ENCODE measurements around the gene PRAC2.

PRAC2 gene

DNA sequence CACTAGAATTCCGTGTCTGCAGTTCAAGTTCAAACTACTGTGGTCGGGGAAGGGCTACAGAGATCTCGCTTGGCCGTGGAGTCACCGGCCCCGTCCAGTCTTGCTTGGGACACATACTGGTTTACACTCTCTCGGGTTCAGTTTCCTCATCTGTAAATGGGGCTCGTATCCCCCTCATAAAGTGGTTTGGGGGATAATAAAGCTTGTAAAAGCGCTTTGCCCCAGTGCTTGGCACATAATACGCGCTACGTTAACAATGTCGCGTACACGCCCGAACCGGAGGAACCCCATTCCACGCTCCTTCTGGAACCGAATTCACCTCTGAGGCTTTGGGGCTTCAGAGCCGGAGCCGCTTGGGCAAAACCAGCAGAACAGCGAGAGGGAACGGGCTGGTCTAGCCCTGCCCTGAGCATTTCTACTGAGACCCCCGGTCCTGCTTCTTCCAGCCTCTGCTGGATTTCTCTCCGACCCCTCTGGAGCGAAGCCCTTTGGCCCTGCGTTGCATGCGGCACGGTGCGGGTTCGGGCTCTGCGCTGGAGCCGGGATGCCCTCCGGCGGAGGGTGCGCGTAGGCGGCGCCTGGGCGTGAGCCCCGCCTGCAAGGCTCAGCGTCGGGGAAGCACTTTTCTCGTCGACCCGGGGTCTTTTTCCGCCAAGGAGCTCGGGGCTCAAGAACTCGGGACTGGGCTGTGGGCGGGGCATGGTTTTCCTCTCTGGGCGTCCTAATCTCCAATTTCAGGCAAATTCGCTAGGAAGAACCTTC, 31.7 kb downstream of the PRAC2 start:
- no peak for DNase-seq (ENCODE audit: low read depth, low spot score)

DNA sequence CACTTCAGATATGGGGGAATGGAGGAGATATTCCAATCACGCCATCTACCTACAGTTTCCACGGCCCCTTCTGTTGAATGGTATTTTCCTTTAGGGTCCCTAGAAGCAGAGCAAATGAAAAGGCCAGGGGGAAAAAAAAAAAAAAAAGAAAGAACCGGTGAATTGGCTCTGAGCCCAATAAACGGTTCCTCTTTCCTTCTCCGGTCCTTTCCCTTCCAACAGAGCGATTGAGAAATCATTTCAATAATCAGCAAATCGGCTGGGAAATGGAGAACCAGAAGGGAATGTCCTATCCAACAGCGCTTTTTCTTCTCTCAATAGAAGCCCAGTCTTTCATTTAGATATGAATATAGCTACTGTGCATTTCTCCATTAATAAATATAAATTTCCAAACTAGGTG, 32.4 kb downstream of the PRAC2 start:
- DNase-seq (ENCODE audit: low read depth, low spot score) = no peak

DNA sequence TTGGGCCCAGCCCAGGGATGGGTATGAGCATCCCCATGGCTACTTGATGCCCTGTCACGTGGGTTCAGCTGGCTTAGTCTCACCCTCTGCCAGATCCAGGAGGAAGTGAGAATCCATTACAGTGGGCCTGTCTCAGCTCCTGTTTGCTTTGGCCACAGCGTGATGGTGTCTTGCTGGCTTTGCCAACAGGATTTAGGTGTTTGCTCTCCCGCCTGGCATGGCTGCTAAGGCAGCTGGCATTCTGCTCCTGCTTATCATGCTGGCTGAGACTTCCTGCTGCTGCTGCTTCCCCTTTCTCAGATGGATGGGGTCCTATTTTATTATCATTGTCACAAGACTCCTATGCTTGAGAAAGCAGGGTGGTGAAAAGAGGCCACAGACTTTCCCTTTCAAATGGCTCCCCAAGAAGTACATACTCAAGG, 33.9 kb downstream of the PRAC2 start:
- no peak for DNase-seq (ENCODE audit: low read depth, low spot score)

DNA sequence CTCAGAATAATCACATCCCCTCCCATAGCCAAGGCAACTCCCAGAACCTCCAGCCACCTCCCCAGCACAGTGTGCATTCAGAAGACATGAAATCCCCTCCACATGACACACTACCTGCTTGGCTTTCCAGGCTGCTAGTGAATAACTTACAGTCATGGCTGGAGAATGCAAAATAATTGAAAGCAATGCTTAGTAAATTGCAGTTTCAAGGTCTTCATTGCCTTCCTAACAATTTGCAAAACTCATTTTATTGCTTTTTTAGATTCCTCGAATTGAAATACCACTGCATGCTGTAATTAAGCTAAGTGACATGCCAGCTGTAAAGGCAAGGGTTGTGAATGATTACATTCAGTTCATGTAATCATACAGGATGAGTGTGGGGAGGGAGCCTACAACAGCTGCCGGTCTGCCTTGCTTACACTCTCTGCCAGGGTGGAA, 34.6 kb downstream of the PRAC2 start:
- no peak for DNase-seq (ENCODE audit: low read depth, low spot score)

DNA sequence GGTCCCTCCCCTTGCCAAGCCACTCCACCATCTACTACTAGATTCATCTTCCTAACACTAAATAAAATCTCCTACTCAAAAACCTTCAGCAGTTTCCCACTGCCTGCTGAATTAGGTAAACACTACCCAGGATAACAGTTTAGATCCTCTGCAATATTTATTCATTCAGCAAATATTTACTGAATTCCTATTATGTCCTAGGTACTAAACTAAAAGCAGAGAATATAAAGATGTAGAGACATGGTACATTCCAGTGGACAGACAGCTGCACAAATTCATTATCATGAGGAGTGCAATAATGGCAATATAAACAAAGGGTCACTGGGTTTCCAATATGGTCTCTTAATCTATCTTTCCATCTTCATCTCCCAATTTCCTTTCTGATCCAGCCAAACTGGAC, 36.3 kb downstream of the PRAC2 start:
- DNase-seq (ENCODE audit: low read depth, low spot score) = no peak

DNA sequence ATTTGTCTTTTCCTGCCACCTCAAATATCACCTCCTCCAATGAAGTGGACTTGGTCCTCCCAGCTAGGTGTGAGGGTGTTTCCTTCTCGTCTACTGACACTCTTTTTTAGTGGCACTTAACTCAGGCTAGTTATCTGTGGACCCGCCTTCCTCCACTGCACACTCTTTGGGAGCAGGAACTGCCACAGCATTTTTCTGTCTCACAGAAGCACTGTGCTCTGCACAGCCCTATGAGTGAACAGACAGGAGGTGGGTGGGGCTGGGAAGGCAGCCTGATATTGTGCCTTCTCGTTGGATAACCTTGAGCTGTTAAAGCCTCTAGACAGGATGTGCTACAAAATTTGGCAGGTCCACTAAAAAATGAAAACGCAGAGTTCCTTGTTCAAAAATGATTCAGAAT, 37.4 kb downstream of the PRAC2 start:
- no peak for DNase-seq (ENCODE audit: low read depth, low spot score)

DNA sequence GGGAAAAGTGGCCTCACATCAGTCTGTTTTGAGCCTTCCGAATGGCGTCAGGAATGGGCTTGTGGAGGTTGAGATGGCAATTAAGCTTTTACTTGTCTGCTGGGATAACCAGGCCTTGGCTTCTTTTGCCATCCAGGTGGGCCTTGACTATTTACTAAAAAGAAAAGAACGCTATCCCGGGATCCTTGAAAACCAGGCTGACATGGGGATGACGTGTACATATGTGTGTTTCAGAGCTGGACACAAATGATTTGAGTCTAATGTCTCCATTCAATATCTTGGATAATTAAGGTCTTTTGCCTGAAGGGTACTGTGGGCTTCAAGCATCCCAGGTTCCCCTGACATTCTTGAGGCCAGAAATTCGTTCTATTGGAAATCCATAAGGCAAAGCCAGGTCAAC, 38.1 kb downstream of the PRAC2 start:
- DNase-seq (ENCODE audit: low read depth, low spot score) = no peak

DNA sequence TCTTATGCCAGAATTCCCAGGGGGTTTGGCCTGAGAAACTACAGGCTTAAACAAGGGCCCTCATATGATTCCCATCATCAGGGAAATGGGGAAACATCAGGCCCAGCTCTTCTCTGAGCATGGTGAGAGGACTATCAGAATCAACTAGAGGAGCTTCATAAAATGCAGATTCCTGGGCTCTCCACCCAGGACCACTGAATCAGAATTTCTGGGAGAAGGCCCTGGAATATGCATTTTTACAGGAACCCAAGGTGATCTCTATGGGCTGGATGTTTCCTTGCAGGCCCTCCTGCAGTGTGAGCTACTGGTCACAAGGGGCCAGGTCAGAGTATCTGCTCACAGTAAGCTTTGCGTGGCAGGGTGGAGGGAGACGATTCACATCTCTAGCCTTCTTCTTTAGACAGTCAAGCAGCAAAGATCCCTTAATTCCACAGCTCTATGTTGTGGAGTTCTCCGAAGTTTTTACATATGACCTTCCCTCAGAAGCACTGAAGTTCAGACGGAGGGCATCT, 44.3 kb downstream of the PRAC2 start:
- DNase-seq (ENCODE audit: low read depth, low spot score) = no peak

DNA sequence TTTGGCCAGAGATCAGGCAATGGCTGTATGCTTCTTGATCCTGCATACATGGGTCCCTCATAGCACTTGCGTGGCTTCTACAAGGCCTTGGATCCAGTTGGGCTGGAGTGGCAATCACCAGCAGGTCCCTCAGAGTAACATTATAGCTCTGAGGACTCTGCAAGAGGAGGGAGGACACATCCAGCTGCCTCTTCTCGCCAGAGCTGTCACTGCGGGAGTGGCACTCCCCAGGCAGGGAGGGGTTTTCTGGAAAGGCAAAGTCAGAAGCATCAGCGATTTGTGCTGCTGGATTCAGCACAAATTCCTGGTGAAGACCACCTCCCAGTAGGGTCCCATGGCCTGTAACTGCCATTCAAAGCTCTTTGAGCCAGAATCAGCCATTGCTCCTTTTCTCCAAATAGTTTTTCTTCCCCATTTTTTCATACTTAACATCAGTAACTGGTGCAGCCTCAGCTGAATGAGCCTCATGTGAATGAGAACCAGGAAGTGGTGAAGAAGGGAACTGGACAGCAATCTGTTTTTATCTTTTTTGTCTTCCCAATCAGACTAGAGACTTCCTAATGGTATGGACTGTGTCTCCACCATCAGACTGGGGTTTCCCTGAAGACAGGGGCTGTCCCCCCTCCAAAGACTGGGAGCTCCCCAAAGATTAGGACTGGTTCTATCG, 46.2 kb downstream of the PRAC2 start:
- no peak for DNase-seq (ENCODE audit: low read depth, low spot score)

DNA sequence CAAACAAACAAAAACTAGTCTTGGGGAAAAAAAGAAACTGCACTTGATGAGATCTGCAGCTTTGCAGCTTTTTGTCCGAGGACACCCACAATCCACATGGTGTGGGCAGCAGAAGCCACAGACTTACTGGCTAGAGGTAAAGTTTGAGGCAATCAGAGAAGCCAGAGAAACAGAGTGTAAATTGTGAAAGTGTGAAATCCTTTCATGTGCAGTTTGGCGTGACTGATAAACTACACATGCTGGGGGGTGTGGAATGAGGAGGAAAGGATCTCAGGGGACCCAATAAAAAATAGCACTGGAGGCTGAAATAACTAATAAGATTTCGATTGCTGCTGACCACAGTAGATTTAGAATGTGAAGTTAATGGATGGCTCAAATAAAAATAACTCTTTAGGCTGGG, 48.0 kb downstream of the PRAC2 start:
- DNase-seq (ENCODE audit: low read depth, low spot score) = no peak

DNA sequence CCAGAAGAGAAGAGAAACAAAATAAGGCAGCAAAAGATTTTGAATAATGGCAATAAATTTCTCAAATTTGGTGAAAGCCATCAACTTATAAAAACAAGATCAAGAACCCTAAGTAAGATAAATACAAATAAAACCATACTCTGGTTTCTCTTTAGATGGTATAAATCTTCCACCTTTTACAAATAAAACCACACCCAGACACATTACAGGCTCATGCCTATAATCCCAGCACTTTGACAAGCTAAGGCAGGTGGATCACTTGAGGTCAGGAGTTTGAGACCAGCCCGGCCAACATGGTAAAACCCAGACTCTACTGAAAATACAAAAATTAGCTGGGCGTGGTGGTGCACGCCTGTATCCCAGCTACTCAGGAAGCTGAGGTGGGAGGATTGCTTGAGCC, 50.3 kb downstream of the PRAC2 start:
- DNase-seq (ENCODE audit: low read depth, low spot score) = no peak
